Central memory CD4-positive, alpha-beta T cell (primary cell): Measurements from ENCODE around the gene PIGT.

Experiments used
- DNase-seq: peaks from one replicate; pipeline ENCODE4 v3.0.0; 2022
- total RNA-seq, 3 experiments: gene quantifications; one replicate each; lab custom pipeline; 2026; lab: John Stamatoyannopoulos, UW

PIGT gene
- 53.3 to 79.1 (median 73.4) reads per million in 3 experiments for total RNA-seq

DNA sequence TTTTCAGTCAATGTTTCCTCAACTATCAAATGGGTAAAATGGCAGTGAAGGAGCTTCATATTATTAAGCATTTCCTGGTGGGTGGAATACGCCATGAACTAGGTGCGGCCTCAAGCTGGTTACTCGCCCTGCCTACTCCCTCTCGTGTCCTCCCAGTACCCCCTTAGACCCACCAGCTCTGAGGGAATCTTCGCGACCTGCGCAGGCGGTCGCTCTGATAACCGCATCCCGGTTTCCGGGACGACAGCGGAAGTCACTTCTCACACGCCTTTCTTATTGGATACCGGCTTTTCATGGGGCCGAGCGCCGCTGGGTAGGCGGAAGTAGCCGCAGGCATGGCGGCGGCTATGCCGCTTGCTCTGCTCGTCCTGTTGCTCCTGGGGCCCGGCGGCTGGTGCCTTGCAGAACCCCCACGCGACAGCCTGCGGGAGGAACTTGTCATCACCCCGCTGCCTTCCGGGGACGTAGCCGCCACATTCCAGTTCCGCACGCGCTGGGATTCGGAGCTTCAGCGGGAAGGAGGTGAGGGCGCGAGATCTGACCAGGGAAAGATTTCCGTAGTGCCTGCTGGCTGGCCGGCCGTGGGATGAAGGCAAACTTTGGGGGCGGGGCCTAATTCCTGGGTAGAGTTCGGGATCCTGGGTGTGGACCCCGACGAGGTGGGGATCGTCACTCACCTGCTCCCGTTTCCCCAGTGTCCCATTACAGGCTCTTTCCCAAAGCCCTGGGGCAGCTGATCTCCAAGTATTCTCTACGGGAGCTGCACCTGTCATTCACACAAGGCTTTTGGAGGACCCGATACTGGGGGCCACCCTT lies at the start of gene PIGT:
PIGT (plus strand) TSS at position 320 of the 816 bp plus-strand sequence; CDS start at position 336, 16 bp downstream.
- DNase-seq = peak; percentile 95

- DNase-seq = no peak
Measured at GRCh38 chr20:45366192-45366591, 49.7 kb upstream of the PIGT start.

- no peak for DNase-seq
Measured at GRCh38 chr20:45366631-45367030, 49.3 kb upstream of the PIGT start.

DNA sequence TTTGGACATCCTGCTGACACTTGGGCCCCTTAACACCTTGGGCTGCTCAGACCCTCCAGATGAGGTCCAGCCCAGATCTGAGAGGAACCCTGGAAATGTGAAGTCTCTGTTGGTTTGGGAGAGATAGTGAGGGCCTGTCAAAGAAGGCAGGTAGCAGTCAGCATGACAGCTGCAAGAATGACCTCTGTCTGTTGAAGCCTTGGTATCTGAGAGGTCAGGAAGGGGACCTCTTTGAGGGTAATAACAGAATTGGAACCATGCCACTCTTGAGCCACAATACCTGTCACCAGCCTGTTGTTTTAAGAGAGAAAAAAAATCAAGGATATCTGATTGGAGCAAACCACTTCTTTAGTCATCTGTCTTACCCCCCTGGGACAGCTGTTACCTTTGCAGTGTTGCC lies 48.8 kb upstream of the PIGT start:
- DNase-seq = no peak

GRCh38 chr20:45368221-45368980 lies 47.5 kb upstream of the PIGT start:
- peak; percentile 64 for DNase-seq

DNA sequence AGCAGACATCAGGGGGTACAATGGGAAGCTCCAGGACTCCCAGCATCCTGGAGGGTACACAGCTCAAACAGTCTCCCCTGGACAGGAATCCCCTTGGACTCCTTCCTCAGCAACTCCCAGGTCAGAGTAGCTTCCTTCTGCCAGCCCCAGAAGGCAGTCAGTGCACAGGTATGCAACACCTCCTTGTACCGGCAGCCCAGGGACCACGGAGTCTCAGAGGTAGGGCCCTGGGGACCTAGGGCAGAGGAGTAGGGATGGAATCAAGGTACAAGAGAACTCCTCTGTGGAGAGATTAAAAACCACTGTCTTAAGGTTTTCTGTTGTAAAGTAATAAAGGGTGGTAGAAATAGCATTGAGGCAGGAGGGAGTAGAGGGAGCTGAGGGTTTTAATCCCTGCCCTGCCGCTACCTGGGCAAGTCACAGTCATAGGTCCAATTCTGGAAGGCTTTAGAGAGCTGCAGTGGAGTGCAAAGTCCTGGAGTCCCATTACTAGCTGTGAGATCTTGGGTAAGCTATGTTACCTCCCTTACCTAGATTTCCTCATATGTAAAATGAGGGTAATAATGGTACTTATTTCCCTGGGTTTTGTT lies 45.3 kb upstream of the PIGT start:
- DNase-seq = no peak

GRCh38 chr20:45372241-45372640 lies 43.7 kb upstream of the PIGT start:
- no peak for DNase-seq

GRCh38 chr20:45372646-45373352 lies 43.1 kb upstream of the PIGT start:
- DNase-seq = no peak

DNA sequence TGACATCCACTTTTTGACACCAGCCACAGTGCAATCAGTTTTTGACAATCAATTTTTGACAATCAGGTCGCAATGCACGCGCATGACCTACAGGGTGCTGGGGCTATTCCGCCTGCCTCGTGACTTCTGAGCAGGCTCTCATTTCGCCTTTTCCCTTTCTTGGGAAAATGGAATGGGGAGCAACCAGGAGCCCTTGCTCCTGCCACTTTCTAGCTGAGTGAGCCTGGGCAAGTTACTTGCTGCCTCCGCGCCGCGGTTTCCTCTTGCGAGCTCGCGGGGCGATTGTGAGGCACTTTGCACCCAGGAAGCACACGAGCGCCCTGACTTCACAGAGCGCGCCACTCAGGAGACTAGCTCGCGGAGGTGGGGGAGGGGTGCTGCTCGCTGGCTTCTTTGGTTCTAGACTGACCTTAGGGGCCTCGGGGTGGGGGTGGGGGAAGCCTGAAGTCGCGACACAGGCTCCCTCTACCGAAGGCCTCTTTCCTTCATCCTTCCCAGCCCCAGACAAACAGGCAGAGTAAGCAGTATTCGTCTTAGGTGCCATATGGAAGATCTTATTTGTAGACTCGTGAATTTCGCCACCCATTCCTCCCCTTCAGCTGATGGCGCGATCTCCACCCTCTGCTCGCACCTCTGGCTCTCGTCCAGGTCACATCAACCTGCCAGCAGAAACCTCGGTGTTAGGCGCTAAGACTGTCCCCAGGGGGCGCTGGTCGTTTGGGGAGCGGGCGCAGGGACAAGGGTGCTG lies 42.4 kb upstream of the PIGT start:
- DNase-seq = peak; percentile 85

GRCh38 chr20:45374101-45374467 lies 41.9 kb upstream of the PIGT start:
- DNase-seq = no peak

GRCh38 chr20:45374966-45375365 lies 41.0 kb upstream of the PIGT start:
- DNase-seq = no peak

GRCh38 chr20:45377269-45377668 lies 38.7 kb upstream of the PIGT start:
- DNase-seq = no peak

DNA sequence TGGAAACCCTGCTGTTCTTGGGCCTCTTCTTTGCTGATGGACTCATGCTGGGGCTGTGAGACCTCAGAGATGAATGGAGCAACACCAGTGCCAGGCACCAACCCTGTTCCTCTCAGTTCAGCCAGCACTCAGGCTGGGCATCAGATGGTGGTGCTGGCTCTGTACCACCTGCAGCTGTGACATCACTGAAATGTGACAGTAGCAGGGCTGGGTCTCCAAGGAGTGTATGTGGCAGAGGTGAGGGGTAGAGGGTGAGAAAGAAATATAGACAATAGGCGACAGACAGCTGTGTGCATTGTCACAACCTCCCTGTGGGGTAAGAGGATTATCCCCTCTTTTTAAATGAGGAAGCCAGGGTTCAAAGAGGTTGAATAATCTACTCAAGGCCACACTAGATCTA lies 37.8 kb upstream of the PIGT start, which contains the start of gene TP53TG5:
TP53TG5 (minus strand) TSS at position 135 of the 400 bp plus-strand sequence; CDS start at position 46, 89 bp downstream.
- DNase-seq = no peak

GRCh38 chr20:45387274-45387673 lies 28.7 kb upstream of the PIGT start:
- no peak for DNase-seq

- DNase-seq = no peak
Measured at GRCh38 chr20:45390931-45391330, 25.0 kb upstream of the PIGT start.

DNA sequence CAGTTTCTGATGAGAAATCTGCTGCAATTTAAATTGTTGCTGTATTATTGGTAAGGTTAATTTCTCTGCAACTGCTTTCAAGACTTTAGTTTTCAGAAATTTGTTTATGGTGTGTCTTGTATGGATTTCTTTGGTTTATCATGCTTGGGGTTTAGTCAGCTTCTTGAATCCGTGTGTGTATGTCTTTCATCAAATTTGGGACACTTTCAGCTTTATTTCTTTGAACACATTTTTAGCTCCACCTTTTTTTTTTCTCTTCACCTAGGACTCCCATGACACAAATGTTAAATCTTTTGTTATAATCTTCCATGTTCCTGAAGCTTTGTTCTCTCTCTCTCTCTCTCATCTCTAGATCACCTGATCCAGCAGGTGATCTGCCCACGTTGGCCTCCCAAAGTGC lies 24.4 kb upstream of the PIGT start:
- DNase-seq = no peak

GRCh38 chr20:45392733-45393132 lies 23.2 kb upstream of the PIGT start:
- DNase-seq = no peak

- DNase-seq = no peak
Measured at GRCh38 chr20:45394221-45395113, 21.5 kb upstream of the PIGT start.

DNA sequence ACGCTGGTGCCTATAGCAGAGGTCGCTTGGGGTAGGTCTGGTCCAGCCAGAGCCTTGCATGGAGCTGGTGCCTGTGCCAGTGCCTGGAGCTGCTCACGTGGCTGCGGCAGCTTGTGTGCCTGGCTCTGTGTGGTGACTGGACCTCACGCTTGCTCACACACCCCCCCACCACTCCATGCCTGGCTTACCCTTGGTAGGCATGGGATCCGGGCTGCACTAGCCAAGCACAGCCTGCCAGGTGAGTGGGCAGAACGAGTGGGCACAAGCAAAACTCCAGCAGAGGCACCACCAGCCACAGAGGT lies 20.9 kb upstream of the PIGT start:
- no peak for DNase-seq

GRCh38 chr20:45399018-45399417 lies 16.9 kb upstream of the PIGT start:
- no peak for DNase-seq

DNA sequence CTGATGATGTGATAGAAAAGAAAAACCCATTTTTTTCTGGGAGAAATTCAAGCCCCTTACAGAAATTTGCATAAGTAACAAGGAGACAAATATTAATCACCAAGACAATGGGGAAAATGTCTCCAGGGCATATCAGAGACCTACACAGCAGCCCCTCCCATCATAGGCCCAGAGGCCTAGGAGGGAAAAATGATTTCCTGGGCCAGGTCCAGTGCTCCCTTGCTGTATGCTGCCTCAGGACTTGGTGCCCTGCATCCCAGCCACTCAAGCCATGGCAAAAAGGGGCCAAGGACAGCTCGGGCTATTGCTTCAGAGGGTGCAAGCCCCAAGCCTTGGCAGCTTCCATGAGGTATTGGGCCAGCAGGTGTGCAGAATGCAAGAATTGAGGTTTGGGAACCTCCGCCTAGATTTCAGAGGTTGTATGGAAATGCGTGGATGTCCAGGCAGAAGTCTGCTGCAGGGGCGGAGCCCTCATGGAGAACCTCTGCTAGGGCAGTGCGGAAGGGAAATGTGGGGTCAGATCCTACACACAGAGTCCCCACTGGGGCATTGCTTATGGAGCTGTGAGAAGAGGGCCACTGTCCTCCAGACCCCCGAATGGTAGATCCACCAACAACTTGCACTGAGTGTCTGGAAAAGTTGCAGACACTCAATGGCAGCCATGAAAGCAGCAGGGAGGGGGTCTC lies 15.5 kb upstream of the PIGT start:
- no peak for DNase-seq
